Measurements from ENCODE around the gene LONP2. TPM values are rescaled to one million over a fixed set of nuclear protein-coding genes. Genes with fewer than 3 reads are reported as not detected.

Gene LONP2
- total and polyA plus RNA-seq, 9 of the 15 experiments (the other 6 are each of a cell fraction or from before 2014, with no cell fraction given), result 8.1 to 41.2 (median 25.6) TPM

DNA sequence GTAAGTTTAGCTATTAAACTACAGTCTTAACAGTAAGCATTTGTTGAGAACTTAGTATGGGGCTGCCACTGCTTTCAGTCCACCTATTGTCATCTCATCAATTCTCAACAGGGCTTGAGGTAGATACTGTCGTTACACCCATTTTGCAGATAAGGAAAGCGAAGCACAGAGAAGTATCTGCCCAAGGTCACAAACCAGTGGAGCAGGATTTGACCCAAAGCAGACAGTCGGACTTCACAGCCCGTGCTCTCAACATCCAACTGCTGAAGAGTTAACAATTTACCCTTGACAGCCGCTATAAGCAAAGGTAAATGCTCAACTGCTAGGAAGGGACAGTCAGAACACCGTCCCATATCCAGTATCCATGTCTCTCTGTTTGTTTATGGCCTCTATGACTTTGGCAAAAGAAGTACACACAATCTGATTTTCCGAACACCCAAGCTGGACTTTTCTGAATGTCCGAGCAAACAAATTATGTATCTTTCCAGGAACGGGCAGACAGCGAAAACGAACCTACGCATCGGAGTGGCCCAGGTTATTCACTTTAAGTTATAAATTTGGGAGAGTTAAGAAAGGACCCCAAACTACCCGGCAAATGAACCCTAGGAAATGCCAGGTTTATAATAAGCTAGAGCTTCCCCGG is 139.9 kb downstream of the LONP2 start (continued):
- no peak for TF ChIP-seq BRD9 (IDR thresholded peaks at IDR 0.05; ENCODE audit: low read depth, partially characterized antibody)
- TF ChIP-seq NR2C2 (CRISPR knock-in tag; IDR thresholded peaks at IDR 0.05), result no peak
- TF ChIP-seq NR2C2 (tag; IDR thresholded peaks at IDR 0.05), result no peak; the same call in 1 of the 2 replicates
- TF ChIP-seq RBBP5 (IDR thresholded peaks at IDR 0.05; ENCODE audit: borderline replicate concordance, insufficient read depth, low read length, poor library complexity, severe bottlenecking), result peak; percentile 50
- no peak; the same call in 1 of the 2 replicates for TF ChIP-seq CREM (IDR thresholded peaks at IDR 0.05; ENCODE audit: low read depth)
- TF ChIP-seq ZFPM2 (CRISPR knock-in tag; IDR thresholded peaks at IDR 0.05), result no peak
- no peak for TF ChIP-seq ZNF668 (CRISPR knock-in tag; IDR thresholded peaks at IDR 0.05)
- TF ChIP-seq ZNF280B (CRISPR knock-in tag; IDR thresholded peaks at IDR 0.05), result no peak
- TF ChIP-seq ZNF699 (CRISPR knock-in tag; IDR thresholded peaks at IDR 0.05; ENCODE audit: insufficient replicate concordance), result no peak
- no peak for TF ChIP-seq CBX3 (IDR thresholded peaks at IDR 0.05; ENCODE audit: borderline replicate concordance in 1 of 2, low read length in 2 of 2)
- TF ChIP-seq ZNF282 (CRISPR knock-in tag; IDR thresholded peaks at IDR 0.05), result no peak
- no peak for TF ChIP-seq SIRT6 (IDR thresholded peaks at IDR 0.05; ENCODE audit: low read depth, low read length)
- TF ChIP-seq ETV5 (CRISPR knock-in tag; IDR thresholded peaks at IDR 0.05; ENCODE audit: low read depth), result no peak
- no peak for TF ChIP-seq SRSF1 (IDR thresholded peaks at IDR 0.05; ENCODE audit: low read depth, low read length)
- no peak for TF ChIP-seq PTTG1 (tag; IDR thresholded peaks at IDR 0.05; ENCODE audit: low read depth)
- TF ChIP-seq ZBTB43 (CRISPR knock-in tag; IDR thresholded peaks at IDR 0.05), result no peak
- TF ChIP-seq POLR2B (IDR thresholded peaks at IDR 0.05; ENCODE audit: low read depth, partially characterized antibody), result no peak
